K562 treated with DMSO at 1 percent for 48 hours (cell line): ENCODE measurements around the gene THAP8. TPM values are rescaled to one million over a fixed set of nuclear protein-coding genes. Genes with fewer than 3 reads are reported as not detected.

ENCODE experiments used
- total RNA-seq: library from RNA; unstranded; fragments of 300-600 nt; gene quantifications from 2 replicates; pipeline ENCODE4 v1.2.3, GENCODE V29; 2022; ENCODE audit warnings: low replicate concordance; ENCODE audit errors: extremely low read depth

Gene THAP8, protein sequence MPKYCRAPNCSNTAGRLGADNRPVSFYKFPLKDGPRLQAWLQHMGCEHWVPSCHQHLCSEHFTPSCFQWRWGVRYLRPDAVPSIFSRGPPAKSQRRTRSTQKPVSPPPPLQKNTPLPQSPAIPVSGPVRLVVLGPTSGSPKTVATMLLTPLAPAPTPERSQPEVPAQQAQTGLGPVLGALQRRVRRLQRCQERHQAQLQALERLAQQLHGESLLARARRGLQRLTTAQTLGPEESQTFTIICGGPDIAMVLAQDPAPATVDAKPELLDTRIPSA
- total RNA-seq = not detected in 2 replicates

DNA sequence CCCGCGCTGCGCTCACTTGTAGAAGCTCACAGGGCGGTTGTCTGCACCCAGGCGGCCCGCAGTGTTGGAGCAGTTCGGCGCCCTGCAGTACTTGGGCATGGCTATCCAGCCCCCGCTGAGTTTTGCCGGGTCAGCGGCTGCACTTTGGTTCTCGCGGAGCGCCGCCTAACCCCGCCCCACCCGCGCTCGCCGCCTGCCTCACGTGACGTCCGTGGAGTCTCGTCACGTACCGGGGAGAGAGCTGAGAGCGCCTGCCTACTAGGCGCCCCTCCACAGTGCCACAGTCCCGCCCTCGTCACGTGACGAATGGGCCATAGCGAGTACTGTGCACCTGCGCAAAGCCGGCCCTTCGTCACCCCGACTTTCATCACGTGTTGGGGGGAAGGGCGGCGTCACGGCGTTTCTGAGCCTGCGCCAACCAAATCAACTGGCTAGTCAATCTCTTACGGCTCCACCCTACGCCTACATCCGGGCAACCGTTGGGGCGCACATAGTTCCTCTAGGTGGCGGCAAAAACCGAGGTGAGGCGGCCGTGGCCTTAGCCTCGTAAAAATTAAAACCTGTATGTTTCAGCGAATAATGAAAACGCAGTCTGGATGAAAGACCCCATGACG lies at the start of gene THAP8:
Gene THAP8 (minus strand): TSS at position 167 of the 614 bp plus-strand sequence. CDS start 68 bp downstream, at position 99.

DNA sequence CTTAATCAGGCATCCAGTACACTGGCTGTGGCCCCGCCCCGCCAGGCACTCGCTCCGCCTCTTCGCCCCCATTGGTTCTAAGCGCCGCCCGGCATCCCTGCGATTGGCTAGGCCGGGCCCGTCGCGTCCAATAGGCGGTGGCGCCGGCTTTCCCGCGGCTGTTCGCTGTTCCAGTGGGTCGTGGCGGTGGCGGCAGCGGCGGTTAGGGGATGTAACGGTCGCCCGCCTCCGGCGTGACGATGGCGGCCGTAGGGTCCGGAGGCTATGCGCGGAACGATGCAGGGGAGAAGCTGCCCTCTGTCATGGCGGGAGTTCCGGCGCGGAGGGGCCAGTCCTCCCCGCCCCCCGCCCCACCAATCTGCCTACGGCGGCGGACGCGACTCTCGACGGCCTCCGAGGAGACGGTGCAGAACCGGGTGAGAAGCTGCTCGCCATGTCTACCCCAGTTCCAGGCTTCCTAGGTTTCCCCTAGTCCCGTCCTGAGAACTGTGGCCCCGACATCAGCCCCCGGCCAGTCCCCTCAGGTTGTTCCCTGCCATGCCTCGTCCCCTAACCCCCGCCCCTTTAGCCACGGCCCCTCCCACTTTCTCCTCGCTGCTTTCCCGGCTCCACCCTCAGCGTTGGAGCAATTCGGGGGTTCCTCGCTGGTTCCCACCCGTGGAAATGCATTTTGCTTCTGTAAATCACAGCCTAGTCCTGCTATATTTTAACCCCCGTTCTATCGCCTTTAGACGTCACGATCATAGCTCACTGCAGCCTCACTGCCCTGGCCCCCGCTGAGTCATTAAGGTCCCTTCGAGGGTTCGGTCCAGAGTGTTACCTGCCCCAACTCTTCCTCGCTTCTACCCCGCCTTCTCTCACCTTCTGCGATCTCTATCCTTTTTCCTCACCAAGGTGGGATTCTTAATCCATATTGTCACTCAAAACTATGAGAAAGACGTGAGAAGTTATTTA lies 925 bp upstream of the THAP8 start, which contains the start of gene WDR62:
Gene WDR62 (plus strand): TSS at position 165 of the 954 bp plus-strand sequence. CDS start 75 bp downstream, at position 240.

DNA sequence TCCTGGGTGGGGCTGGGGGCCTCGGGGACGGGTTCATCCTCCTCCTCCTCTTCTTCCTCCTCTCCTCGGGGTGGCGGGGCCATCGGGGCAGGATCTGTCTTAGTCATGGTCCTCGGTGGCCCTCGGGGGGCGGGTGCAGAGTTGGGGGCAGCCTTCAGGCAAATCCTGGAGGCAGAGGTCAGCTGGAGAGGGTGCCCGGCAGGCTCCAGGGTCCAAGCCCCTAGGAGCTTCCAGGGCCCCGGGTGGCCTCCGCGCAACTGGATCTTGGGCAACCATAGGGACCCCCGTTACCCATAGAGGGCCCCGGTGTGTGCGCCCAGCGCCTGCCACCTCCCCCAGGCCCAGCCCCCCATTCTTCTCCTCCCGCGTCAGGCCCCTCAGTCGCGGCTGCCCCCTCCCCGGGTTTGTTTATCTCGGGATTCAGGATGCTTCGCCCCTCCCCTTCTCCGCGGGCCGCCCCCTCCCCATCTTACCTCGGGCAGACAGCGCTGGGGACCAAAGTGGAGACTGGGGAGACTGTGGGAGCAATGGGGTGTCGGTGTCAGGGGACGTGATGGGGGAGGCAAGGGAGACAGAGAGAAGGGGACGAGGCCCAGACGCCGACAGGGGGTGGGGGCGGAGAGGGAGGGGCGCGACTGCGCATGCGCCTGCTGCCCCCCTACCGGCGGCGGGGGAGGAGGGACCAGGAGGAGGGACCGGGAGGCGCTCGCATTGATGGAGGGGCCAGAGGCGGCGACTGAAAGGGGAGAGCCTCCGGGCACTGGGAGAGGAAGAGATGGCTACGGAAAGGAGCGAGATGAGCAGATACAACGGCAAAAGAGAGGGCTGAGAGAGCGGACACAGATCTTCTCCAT lies 21.6 kb downstream of the THAP8 start, which contains the start of gene CLIP3:
Gene CLIP3 (minus strand): TSS at position 623 of the 854 bp plus-strand sequence. CDS start 516 bp downstream, at position 107.

DNA sequence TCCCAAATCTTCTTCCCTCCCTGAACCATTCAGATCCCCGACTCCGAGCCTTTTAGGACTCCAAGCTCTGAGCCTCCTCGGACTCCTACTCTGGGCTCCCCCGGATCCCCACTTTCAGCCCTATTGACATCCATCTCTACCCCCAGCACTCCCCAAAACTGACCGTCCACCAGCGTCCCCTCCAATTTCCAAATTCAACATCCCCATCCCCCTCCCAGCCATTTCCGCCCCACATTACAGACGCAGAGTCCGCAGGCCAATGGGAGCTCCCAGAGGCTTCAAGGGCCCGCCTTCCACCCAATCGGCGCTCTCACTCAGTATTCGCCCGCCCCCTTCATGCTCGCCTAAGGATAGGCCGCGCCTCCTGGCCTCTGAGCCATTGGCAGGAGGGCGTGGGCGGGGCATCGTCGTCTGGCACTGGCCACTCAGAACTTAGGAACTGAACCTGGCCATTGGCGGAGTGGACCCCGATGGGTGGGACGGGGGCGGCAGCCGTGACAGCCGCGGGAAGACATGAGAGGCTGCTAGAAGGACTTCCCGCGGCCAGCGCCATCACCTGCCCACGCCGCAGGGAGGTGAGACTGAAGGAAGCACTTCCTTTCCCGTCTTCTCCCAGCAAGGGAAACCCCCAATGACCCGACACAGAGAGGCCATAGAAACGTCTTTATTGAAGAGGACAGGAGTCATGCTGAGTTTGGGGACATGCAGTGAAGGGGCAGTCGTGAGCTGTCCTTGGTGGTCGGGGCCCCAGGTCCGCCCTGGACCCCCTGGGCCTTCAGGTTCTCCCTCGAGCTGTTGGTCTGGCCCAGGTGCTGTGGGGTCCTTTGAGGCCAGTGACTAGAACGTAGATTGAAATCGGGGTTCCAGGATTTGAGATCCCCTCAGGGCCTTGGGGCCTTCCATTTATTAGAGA lies 39.8 kb downstream of the THAP8 start, which contains the start of gene ALKBH6:
Gene ALKBH6 (minus strand): TSS at position 202 of the 913 bp plus-strand sequence. CDS start 816 bp downstream, outside the sequence.

DNA sequence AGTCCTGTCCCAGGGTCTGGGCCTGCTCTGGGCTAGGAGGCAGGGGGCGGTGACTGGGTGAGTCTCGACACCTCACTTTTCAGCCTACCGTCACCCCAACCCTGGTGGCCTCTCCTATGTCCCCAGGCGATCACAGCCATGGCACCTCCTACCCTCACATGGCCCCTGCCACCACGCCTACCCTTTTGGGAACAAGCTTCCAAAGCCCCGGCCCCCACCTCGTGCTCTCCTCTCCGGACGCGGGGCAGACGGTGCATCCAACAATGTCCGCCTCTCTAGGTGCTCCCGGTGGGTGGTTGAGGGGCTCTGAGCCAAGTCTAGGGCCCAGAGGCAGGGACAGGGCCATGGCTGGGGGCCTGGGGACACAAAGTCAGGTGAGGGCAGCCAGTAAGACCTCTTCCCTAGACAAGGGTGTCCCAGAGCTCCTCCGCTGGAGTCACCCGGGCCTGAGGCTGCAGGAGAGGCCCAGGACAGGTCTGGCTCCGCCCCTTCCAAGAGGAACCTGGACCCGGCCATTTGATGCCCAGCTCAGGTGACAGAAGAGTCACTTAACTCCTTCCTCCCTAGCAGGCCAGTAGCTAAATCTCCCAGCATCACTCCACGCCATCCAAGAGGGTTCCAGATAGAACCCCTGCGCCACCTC lies 45.6 kb downstream of the THAP8 start, which contains the start of gene SYNE4:
Gene SYNE4 (minus strand): TSS at position 478 of the 643 bp plus-strand sequence. CDS start 132 bp downstream, at position 346.

DNA sequence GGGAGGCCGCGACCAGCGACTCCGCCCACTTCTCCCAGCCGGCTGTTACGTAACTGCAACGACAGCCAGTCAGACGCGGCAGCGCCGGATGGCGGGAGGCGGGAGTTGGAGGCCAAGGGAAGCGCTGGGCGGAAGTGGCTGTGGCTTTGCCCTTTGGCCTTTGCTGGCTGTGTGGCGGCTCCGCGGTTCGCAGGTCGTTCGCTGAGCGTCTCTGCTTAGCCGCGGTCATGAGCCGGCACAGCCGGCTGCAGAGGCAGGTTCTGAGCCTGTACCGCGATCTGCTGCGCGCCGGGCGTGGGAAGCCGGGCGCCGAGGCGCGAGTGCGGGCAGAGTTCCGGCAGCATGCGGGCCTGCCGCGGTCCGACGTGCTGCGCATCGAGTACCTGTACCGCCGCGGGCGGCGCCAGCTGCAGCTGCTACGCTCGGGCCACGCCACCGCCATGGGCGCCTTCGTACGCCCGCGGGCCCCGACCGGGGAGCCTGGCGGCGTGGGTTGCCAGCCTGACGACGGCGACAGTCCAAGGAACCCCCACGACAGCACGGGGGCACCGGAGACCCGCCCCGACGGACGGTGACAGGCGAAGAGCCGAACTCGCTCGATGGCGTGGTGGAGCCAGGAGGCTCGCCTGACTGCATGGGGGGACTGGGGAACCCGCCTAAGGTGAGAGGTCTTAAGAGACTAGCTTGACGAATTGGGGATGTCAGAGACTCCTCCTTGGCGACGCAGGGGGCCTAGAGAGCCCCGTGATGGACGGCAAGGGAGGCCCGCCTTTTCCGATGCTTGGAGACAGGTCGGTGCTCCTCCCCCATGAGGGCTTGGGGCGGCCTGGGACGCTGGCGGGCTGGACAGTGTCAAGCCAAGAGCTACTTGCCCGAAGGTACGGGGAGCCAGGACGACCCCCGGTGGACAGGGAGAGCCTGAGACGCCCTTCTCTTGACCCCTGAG lies 58.8 kb downstream of the THAP8 start, which contains the start of gene SDHAF1:
Gene SDHAF1 (plus strand): TSS at position 141 of the 946 bp plus-strand sequence. CDS start 87 bp downstream, at position 228.

Other genes with a start within 250 kb of the THAP8 start
- not detected in 2 replicates for gene PRODH2, start 241.4 kb downstream of the THAP8 start, total RNA-seq
- gene NPHS1, start 201.8 kb downstream of the THAP8 start, total RNA-seq = not detected in 2 replicates
- not detected in 2 replicates for gene KIRREL2, start 197.4 kb downstream of the THAP8 start, total RNA-seq
- gene APLP1, start 185.7 kb downstream of the THAP8 start, total RNA-seq = not detected in 2 replicates
- not detected in 2 replicates for gene NFKBID, start 153.7 kb downstream of the THAP8 start, total RNA-seq
- gene HCST, start 151.8 kb downstream of the THAP8 start, total RNA-seq = not detected in 2 replicates
- not detected in 2 replicates for gene TYROBP, start 146.0 kb downstream of the THAP8 start, total RNA-seq
- not detected in 2 replicates for gene LRFN3, start 117.9 kb downstream of the THAP8 start, total RNA-seq
- gene SDHAF1, start 59.1 kb downstream of the THAP8 start, total RNA-seq = not detected in 2 replicates
- gene SYNE4, start 45.5 kb downstream of the THAP8 start, total RNA-seq = not detected in 2 replicates
- gene ALKBH6, start 40.1 kb downstream of the THAP8 start, total RNA-seq = not detected in 2 replicates
- not detected in 2 replicates for gene CLIP3, start 21.4 kb downstream of the THAP8 start, total RNA-seq
- not detected in 2 replicates for gene WDR62, start 612 bp upstream of the THAP8 start, total RNA-seq
- gene OVOL3, start 56.9 kb upstream of the THAP8 start, total RNA-seq = not detected in 2 replicates
- not detected in 2 replicates for gene POLR2I, start 60.6 kb upstream of the THAP8 start, total RNA-seq
- gene TBCB, start 61.2 kb upstream of the THAP8 start, total RNA-seq = not detected in 2 replicates
- gene CAPNS1, start 85.8 kb upstream of the THAP8 start, total RNA-seq = not detected in 2 replicates
- not detected in 2 replicates for gene COX7A1, start 98.2 kb upstream of the THAP8 start, total RNA-seq
- gene ZNF565, start 160.4 kb upstream of the THAP8 start, total RNA-seq = not detected in 2 replicates
- not detected in 2 replicates for gene ZNF146, start 160.8 kb upstream of the THAP8 start, total RNA-seq